Activated T-helper 17 cell treated with anti-CD3 and anti-CD28 coated beads, Interleukin-2, amount 50 U/mL, for 72 hours (primary cell): ENCODE measurements around the gene TJP1. TPM values are rescaled to one million over a fixed set of nuclear protein-coding genes. Genes with fewer than 3 reads are reported as not detected.

Experiments
- ATAC-seq: fragments of 150-1000 bp; cut with Tn5 transposase; replicated peaks from 2 replicates; pipeline ENCODE4 v1.10.0; 2021; ENCODE audit warnings: mild to moderate bottlenecking, moderate library complexity
- H3K27ac Mint-ChIP-seq: one replicate; pipeline ENCODE4 v1.8.0; 2022; ENCODE audit warnings: mixed read lengths
- H3K27me3 Mint-ChIP-seq: one replicate; pipeline ENCODE4 v1.8.0; 2022; ENCODE audit warnings: mixed read lengths
- H3K36me3 Mint-ChIP-seq: one replicate; pipeline ENCODE4 v1.8.0; 2022; ENCODE audit warnings: low read depth, mild to moderate bottlenecking, mixed read lengths
- H3K4me1 Mint-ChIP-seq: one replicate; pipeline ENCODE4 v1.8.0; 2022; ENCODE audit warnings: mixed read lengths
- H3K4me3 Mint-ChIP-seq: one replicate; pipeline ENCODE4 v1.8.0; 2022; ENCODE audit warnings: mild to moderate bottlenecking, mixed read lengths
- H3K9me3 Mint-ChIP-seq: one replicate; pipeline ENCODE4 v1.8.0; 2022; ENCODE audit warnings: mixed read lengths
- total RNA-seq, 2 donors: library from RNA; stranded (reverse); gene quantifications; one replicate each; pipeline ENCODE4 v1.2.3, GENCODE V29; 2022

TJP1 gene
- total RNA-seq, 2 donors from 2014 or later, result not detected

DNA sequence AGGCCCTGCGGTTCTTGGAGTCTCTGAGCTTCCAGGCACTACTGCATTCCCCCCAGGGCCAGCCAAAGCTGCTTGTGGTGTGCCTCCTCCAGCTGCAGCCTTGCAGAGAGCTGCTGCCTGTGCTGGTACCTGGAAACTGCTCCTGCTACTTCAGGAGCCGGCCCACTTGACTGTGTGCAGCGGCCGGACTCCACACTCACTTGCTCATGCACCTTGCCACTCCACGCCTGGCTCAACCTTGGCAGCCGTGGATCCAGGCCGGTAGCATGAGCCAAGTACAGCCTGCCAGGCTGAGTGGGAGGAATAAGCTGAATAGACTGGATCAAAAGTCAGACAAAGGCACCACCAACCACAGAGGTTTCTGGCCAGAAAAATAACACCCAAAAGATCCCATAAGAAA is 169.7 kb downstream of the TJP1 start:
- H3K27ac Mint-ChIP-seq, result no peak overlapping the region
- H3K27me3 Mint-ChIP-seq, result no peaks in the 10 kb centered on the region
- no peak for ATAC-seq
- H3K4me3 Mint-ChIP-seq, result no peak overlapping the region
- H3K9me3 Mint-ChIP-seq, result no peaks in the 10 kb centered on the region
- no peaks in the 10 kb centered on the region for H3K36me3 Mint-ChIP-seq
- no peaks in the 10 kb centered on the region for H3K4me1 Mint-ChIP-seq

DNA sequence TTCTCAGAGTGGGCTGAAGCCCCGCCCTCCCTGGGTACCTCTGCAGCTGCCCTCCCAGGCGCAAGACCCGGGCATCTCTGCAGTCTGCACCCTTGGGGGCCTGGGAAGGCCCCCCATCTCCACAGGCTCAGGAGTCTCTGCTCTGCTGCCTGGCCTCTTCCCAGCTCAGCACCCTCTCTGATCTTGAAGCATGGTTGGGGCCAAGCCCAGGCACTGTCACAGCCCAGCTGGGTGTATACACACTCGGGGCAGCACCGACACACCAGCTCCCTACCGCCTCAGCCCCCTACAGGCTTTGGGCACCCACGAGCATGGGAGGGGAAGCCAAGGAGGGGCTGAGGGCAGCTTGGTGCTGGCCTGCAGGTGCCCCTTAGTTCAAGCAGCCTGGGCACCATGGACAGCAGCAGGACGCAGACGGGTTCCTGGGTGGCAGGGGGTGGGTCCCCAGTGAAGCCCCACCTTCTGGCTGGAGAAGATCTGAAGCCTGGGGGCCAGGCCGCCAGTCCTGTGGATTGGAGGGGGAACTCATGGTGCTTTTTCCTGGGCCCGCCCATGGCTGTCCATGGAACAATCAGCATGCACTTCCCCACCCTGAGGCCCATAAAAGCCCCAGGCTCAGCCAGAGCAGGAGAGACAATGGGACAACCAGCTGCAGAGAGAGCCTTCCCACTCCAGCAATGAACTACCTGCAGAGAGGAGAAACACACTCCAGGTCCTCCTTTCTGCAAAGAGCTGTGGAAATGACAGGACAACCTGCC is 170.6 kb downstream of the TJP1 start:
- H3K4me3 Mint-ChIP-seq, result no peak overlapping the region
- no peak overlapping the region for H3K27ac Mint-ChIP-seq
- no peaks in the 10 kb centered on the region for H3K36me3 Mint-ChIP-seq
- ATAC-seq, result no peak
- H3K27me3 Mint-ChIP-seq, result no peaks in the 10 kb centered on the region
- no peaks in the 10 kb centered on the region for H3K4me1 Mint-ChIP-seq
- H3K9me3 Mint-ChIP-seq, result peaks cover 5% of the 10 kb centered on the region
